ENCODE results near the gene EGLN1.
A peak's percentile ranks its signal among the peaks of the same experiment; 100 is the strongest.

- peak; percentile 63; the same call in 1 of the 2 replicates for TF ChIP-seq CTCF (tag by site-specific recombination; IDR thresholded peaks at IDR 0.05)
- no peak for TF ChIP-seq ZNF555 (tag by site-specific recombination; conservative IDR thresholded peaks at IDR 0.05)
- no peak for TF ChIP-seq ZBTB49 (tag by site-specific recombination; IDR thresholded peaks at IDR 0.05; ENCODE audit: low read depth)
- no peak for TF ChIP-seq ZNF549 (tag by site-specific recombination; IDR thresholded peaks at IDR 0.05)
- no peak for TF ChIP-seq SALL2 (tag by site-specific recombination; IDR thresholded peaks at IDR 0.05; ENCODE audit: borderline replicate concordance)
- TF ChIP-seq ZNF140 (tag by site-specific recombination; IDR thresholded peaks at IDR 0.05): no peak
- TF ChIP-seq ZNF138 (tag by site-specific recombination; IDR thresholded peaks at IDR 0.05; ENCODE audit: borderline replicate concordance): no peak
Observed at GRCh38 chr1:231337472-231338269, 84.4 kb downstream of the EGLN1 start, which contains the start of gene EXOC8.
